Activated CD4-positive, CD25-positive, alpha-beta regulatory T cell treated with anti-CD3 and anti-CD28 coated beads, Interleukin-2, amount 50 U/mL, for 72 hours (primary cell): ENCODE data around the gene SNTG2.

Source experiments
- DNase-seq: peaks from one replicate; pipeline ENCODE4 v3.0.0; 2021

SNTG2 gene

GRCh38 chr2:926896-927295 lies 23.8 kb upstream of the SNTG2 start:
- no peak for DNase-seq

GRCh38 chr2:929011-929735 lies 21.5 kb upstream of the SNTG2 start:
- DNase-seq, result no peak

DNA sequence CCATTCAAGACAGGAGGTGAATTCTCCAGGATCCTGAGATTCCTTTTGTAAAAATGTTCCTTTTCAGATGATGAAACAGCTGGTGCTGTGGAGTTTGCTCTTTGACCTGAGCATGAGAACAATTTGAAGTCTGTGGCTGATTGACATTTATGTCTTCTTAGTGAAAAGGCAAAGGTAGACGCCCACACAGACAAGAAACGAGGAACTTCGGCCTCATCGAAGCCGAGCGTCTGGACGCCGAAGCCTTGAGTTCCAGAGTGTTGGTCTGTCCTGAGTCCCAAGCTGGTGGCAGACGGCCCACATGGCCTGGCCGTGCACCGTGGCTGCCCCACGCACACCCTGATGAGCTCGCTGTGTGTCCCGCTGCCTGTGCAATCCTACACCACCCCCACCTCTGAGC lies 20.7 kb upstream of the SNTG2 start:
- DNase-seq, result no peak

- no peak for DNase-seq
Measured at GRCh38 chr2:930935-931334, 19.7 kb upstream of the SNTG2 start.

- no peak for DNase-seq
Measured at GRCh38 chr2:932320-933115, 18.1 kb upstream of the SNTG2 start.

DNA sequence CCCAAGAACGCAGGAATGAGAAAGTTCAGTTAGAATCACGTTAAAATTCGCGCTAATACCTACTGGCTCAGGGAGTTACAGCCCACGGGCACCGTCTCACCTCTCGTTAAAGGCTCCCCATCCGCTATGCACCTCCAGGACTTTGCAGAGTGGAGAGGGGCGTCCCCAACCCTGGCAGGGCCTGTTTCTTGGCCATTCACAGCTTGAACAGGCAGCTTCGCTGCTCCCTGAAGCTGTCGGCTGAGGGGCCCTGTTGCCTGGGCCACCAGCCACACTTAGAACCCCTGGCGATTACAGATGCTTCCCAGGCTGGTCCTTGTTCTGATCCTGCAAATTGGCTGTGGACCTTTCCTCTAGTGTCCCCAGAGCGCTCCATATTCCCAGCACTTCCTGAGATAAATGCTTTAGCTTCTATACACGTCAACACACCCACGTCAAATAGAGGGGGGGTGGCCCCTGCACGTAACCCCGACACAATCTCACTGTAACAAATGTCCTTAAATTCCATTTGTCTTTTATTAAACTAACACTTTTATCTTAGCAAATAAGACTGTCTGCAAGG lies 16.8 kb upstream of the SNTG2 start:
- DNase-seq, result no peak

DNA sequence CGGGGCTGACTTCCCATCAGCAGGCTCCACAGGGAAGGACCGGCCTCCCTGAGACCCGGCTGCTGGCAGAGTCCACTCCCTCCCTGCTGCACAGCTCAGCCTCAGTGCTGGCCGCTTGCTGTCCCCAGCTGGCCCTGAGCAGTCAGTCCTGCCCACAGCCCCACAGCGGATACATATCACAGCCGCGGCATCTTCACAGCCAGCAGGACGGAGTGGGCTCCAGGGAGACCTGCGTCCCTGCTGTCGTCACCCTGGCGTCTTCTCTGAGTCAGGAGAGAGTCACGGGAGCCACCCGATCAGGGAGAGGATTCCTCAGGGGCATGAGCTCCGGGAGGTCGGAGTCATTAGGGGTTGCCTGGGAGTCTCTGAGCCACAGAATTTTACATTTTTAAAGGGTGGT lies 13.1 kb upstream of the SNTG2 start:
- DNase-seq, result no peak

- no peak for DNase-seq
Measured at GRCh38 chr2:938181-939005, 12.3 kb upstream of the SNTG2 start.

- DNase-seq, result no peak
Measured at GRCh38 chr2:939936-940601, 10.6 kb upstream of the SNTG2 start.

GRCh38 chr2:941871-942270 lies 8.8 kb upstream of the SNTG2 start:
- DNase-seq, result no peak

DNA sequence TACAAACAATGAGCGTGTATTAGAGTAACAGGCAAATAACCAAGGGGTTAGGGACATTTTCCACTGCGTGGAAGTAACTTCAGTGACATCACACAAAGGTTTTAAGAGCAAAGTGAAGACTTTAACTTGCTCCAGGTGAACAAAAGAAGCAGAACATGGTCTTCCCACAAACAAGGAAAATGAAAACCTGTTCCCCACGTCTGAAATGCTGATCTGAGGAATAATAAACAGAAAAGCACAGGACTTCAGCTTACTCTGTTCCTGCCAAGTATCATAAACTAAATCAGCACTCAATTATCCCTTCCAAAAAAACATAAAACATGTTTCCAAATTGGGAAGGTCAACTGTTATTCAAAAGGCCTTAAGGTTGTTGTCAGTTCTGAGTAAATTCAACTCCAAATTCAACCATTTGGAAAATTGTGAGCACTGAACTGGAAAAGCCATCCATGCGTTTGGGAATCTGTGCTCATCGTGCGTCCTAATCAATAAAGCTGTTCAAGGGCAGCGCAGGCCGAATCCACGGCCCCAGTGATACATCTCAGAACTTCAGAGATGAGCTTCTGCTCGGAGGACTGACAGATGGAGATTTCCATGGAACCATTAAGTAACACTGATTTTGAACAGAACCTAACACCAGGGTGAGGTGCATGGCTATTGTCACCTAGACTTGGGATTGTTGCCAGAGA lies 7.7 kb upstream of the SNTG2 start:
- DNase-seq, result no peak

GRCh38 chr2:943461-943797 lies 7.2 kb upstream of the SNTG2 start:
- no peak for DNase-seq

GRCh38 chr2:943821-944220 lies 6.8 kb upstream of the SNTG2 start:
- no peak for DNase-seq

DNA sequence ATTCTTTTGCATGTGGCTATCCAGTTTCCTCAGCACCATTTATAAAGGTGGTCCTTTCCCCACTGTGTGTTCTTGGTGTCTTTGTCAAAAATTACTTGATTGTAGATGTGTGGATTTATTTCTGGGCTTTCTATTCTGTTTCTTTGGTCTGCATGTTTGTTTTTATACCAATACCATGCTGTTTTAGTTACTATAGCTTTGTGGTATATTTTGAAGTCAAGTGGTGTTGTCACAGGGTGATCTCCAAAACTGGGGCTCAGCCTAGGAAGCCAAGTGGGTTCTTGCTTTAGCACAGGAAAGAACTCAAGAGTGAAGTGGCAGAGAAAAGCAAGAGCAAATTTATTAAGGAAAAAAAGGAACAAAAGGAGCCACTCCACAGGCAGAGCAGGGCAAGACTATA lies 6.0 kb upstream of the SNTG2 start:
- DNase-seq, result no peak

DNA sequence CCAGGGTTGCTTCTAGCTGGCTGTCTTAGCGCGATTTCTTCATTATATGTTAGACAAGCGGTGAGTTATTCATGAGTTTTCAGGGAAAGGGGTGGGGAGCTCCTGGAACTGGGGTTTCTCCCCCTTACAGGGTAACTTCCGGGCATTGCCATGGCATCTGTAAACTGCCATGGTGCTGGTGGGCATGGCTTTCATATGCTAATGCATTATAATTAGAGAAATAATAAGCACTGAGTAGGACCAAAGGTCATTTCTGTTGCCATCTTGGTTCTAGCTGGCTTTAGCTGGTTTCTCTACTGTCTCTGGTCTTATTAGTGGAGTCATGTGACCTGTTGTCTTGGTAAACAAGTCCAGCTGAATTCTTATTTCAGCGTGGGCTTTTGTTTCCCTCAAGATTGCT lies 5.5 kb upstream of the SNTG2 start:
- DNase-seq, result no peak

DNA sequence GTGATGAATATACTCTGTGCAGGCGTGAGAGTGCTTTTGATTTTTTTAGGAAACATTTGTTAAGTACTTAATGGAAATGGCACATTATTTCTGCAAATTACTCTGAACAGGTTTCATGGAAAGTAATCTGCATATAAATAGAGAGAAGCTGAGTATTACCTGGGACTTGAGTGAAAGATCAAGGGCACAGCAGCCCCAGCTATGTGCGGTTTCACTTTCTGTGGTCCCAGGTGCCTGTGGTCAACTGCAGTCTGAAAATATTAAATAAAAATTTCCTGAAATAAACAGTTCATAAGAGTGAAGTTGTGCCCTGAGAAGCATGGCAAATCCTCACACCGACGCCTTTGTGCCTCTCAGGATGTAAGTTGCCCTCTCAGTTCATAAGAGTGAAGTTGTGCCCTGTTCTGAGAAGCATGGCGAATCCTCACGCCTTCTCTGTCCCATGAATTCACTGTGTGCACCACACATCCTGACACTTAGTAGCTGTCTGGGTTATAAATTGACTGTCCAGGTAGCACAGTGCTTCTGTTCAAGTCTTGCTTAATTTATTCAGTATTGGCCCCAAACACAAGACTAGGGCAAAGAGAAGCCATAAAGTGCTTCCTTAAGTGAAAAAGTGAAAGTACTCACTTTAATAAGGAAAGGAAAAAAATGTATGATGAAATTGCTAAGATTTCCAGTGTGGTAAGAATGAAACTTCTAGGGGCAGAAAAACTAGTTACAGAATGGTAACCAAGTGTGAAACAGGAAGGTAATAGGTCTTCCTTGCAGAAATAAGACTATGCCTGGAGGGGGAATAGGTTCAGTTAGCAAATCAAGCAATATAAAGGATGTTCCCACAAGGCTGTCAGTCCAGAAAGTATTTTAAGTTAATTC lies 4.3 kb upstream of the SNTG2 start:
- DNase-seq, result no peak

GRCh38 chr2:949384-950079 lies 1.1 kb upstream of the SNTG2 start:
- no peak for DNase-seq

DNA sequence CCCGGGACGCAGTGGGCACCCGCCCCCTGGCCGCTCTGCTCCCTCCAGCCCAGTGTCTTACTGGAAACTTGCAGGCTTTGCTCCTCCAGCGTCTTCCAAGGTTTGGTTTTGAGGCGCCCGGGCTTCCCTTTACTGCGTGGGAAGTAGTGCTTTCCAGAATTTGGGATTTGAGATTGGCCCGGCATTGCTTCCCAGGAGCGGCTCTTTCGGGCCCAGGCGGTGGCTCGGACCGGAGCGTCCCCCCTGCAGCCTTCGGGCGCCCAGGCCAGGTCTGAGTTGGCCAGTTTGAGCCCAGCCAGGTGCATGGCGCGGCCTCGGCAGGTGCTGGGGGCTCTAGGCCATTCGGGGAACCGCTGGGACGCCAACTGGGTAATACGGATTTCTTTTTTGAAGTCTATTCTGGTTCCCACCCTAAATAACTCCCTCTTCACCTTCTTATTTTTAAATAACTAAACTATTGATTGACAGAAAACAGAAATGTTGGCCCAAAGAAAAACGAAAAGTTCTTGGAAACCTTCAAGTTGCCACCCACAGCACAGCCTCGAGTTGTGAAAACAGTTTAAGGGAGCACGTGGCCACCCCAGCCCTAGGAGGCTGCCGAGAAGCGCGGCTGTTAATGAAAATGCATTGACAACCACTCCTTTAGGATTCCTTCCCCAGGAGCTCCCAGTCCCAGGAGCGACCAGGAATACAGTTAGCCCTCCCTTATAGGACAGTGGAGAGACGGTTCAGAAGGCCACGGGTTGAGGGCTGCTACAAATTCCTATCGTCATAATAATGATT lies 766 bp downstream of the SNTG2 start:
- DNase-seq, result no peak

DNA sequence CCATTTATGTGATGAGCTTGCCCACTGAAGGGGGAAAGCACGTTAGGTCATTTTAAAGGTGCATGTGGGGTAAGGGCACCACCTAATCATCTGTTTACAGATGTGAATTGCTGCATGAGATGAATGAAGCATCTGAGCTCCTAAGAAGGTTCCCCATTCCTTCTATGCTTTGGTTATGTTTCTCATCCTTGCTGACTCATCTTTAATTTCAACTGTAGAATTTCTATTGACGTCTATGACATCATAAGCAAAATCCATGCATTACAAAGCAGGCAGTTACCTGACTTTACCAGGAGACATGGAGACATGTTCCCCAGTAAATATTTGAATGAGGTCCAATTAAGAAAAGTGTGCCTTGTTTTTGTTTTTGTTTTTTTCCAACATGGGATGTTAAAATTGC lies 2.8 kb downstream of the SNTG2 start:
- no peak for DNase-seq
